LHCN-M2 (cell line): ENCODE data around the gene MST1. TPM values are rescaled to one million over a fixed set of nuclear protein-coding genes. Genes with fewer than 3 reads are reported as not detected.

Source experiments
- DNase-seq: peaks from one replicate; pipeline ENCODE4 v3.0.0-alpha.2; 2012; ENCODE audit warnings: low read depth
- polyA plus RNA-seq: library from polyadenylated mRNA; unstranded; fragments of >200 nt; gene quantifications from one replicate; pipeline ENCODE4 v1.2.1, GENCODE V29; 2012; ENCODE audit warnings: missing spikeins
- total RNA-seq: library from RNA; depleted of rRNA; stranded (reverse); fragments of >200 nt; gene quantifications from 2 replicates; pipeline ENCODE4 v1.2.3, GENCODE V29; 2014; rRNA removed

The MST1 gene
- total RNA-seq = 7.5 and 7.7 TPM in 2 replicates
- 2.5 TPM for polyA plus RNA-seq

DNA sequence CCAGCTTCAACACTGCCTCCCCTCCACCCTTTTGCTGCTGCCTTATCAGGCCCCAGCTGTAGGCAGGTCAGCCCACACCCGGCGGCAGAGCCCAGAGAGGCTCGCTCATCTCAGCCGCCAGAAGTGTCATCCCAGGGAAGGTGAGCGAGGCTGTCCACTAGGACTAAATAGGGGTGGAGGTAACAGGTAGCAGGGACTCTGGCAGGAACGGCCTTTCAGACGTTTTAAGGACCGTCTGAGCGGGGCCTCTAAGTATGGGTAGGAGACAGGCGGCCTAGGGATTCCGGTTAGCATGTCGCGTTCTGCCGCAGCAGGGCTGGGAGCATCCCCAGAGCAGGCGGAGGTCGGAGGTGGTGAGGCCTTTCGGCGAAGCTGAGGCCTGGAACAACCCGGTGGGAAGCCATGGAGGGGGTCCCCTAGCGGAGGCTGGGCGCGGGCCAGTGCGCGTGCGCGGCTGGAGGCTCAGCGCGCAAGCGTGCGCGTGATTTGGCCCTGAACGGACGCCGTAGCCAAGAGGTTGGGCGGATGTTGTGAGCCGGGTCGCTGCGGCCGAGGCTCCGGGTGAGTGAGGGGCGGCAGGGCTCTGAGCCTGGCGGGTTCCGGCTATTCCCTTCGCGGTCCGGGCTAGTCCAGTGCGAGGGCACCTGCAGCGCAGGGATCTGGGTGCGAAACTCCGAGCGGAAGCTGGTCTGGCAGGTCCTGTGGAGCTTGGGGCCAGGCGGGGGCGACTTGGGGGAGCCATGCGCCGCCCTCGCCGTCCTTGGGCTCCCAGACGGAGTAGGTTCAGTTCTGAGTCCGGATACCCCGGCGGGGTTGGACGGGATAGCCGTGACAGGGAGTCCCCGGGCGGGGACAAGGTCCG lies at the start of gene MST1, which contains the start of gene RNF123:
TSS of gene MST1 (minus strand) at position 429 of the 862 bp plus-strand sequence. CDS start 783 bp downstream, outside the sequence.
TSS of gene RNF123 (plus strand) at position 512 of the 862 bp plus-strand sequence. CDS start 1,609 bp downstream, outside the sequence.
- peak; percentile 85 for DNase-seq

DNA sequence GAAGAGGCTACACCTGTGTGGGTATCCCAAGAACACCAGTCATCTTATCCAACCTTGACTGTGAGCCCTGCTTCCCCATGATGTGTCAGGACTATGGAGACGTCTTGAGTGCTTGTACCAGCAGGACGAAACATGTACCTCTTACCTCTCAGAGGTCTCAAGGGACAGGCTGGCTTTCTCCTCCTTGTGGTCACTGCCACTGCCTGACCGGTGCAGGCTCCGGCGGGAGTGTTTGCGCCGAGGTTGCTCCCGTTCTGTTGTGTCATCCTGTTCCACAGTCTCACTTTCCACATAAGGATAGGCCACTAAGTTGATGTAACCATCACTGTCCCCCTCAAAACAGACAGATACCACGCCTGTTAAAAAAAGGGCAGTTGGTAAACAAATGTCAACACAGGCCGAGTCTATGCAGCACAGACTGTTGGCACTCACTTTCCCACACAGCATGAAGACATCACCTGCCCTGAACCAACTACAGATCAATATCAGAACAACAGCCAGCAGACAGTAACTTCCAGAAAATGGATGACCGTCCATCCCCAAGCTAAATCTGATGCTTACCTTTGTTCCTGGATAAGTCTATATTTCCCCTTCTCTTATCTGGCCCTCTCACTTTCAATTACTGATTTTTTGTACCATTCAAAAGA lies 48.9 kb upstream of the MST1 start:
- no peak for DNase-seq

GRCh38 chr3:49734752-49735151 lies 45.5 kb upstream of the MST1 start:
- no peak for DNase-seq

DNA sequence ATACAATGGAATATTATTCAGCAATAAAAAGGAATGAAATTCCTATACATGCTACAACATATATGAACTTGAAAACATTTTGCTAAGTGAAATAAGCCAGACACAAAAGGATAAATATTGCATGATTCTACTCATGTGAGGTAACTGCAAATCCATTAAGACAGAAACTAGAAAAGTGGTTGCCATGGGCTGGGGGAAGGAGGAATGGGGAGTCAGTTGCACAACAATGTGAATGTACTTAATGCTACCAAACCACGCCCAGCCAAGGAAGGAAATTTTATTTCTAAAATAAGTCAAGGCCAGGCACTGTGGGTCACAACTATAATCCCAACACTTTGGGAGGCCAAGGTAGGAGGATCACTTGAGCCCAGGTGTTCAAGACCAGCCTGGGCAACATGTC lies 44.3 kb upstream of the MST1 start:
- no peak for DNase-seq

GRCh38 chr3:49732597-49732996 lies 43.3 kb upstream of the MST1 start:
- no peak for DNase-seq

DNA sequence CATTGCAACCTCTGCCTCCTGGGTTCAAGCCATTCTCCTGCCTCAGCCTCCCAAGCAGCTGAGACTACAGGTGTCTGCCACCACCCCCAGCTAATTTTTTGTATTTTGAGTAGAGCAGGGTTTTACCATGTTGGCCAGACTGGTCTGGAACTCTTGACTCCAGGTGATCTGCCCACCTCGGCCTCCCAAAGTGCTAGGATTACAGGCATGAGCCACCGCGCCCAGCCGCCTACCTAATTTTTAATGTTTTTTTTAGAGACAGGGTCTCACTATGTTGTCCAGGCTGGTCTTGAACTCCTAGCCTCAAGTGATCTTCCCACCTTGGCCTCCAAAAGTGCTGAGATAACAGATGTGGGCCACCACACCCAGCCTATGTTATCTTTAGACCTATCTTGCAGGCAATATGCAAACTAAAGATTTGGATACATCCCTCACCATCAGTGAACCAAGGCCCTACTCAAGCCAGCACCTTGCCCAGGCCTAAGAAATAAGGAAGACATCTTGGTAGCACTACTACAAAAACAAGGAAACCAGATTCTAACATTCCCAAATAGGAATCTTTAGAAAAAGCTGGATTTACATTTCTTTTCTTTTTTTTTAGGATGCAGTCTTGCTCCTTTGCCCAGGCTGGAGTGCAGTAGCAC lies 40.8 kb upstream of the MST1 start:
- DNase-seq = no peak

DNA sequence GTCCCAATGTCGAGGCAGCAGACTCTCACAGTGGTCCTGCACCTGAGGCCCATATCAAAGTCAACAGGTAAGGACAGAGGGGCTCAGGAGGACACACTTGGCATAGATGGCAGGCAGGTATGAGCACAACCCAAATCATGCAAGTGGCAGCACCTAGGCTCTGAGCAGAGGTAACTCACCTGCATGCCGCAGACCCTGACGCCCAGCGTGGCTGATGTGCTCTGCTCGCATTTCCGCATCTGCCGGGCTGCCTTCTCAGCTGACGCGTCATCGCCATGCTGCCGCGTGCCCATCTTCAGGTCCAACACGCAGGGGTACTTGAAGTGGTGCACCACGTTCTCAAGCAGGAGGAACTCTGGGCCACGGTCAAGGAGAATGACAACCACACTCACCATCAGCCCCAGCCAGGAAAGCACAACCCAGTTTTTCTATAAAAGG lies 38.7 kb upstream of the MST1 start:
- no peak for DNase-seq

DNA sequence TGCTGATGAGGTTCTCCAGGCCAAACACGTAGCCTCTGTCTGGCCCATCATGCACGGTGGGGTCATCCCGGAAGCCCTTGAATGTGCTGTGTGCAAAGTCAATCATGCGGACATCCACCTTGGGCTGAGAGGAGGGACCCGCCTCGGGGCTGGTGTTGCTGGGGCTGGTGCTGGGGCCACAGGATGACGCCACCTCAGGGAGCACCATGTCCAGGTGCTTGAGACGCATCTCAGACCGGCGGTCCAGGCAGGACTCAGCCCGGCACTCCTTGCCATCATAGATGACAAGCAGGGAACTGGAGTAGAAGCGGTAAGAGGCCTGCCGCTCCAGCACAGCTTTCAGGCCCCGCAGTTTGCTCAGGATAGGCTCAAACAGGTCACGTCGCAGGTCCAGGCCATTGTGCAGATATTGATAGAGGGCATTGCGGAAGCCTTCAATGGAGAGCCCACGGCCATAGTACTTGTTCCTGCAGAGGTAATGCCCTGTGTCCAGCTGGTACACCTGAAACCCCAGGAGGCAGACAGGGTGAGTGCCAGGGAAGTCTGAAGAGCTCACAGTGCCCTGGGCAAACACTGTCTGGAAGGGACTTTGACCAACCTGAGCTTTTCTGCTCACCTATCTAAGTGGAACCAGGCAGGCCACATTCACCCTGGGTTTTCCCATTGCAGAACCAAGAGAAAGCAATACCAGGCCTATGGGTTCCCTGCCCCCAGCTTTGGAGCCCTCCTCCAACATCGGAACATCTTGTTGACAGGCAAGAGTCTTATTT lies 38.1 kb upstream of the MST1 start:
- no peak for DNase-seq

- no peak for DNase-seq
Observed at GRCh38 chr3:49725906-49726681, 36.8 kb upstream of the MST1 start.

GRCh38 chr3:49724586-49724985 lies 35.3 kb upstream of the MST1 start:
- no peak for DNase-seq

GRCh38 chr3:49723628-49724551 lies 34.6 kb upstream of the MST1 start, which contains the start of gene GMPPB:
GMPPB (minus strand) TSS chr3:49723951; CDS start chr3:49723726, 225 bp downstream.
- DNase-seq = peak; percentile 95

DNA sequence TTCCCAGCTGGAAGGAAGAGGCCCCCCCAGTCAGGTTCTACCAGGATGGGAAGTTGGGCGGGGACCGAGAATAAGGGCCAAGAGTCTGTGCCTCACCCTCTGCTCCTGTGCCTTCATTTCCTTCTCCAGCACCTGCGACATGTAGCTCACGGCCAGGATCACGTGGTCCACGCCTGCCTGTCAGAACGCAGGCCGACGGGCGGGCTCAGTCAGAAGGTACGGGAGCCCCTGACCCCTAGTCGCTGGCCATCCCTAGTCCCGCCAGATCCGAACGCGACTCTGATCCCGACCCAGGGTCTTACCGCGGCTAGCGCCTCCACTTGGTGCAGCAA lies 34.0 kb upstream of the MST1 start:
- DNase-seq = no peak

DNA sequence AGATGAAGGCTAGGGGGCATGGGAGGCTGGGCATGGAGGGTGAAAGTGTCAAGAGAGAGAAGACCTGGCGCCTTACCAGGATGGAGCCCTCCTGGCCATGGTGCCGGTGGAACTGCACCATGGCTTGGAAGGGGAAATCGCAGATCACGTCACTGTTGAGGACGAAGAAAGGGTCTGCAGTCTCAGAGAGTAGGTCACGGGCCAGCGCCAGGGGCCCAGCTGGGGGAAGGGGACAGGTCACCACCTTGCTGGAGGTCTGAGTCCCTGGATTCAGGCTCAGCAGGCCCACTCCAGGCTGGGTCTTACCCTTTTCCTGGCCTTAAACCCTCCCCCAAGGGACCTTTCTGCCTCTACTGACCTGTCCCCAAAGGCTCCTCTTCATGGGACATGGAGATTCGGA lies 33.6 kb upstream of the MST1 start:
- no peak for DNase-seq

DNA sequence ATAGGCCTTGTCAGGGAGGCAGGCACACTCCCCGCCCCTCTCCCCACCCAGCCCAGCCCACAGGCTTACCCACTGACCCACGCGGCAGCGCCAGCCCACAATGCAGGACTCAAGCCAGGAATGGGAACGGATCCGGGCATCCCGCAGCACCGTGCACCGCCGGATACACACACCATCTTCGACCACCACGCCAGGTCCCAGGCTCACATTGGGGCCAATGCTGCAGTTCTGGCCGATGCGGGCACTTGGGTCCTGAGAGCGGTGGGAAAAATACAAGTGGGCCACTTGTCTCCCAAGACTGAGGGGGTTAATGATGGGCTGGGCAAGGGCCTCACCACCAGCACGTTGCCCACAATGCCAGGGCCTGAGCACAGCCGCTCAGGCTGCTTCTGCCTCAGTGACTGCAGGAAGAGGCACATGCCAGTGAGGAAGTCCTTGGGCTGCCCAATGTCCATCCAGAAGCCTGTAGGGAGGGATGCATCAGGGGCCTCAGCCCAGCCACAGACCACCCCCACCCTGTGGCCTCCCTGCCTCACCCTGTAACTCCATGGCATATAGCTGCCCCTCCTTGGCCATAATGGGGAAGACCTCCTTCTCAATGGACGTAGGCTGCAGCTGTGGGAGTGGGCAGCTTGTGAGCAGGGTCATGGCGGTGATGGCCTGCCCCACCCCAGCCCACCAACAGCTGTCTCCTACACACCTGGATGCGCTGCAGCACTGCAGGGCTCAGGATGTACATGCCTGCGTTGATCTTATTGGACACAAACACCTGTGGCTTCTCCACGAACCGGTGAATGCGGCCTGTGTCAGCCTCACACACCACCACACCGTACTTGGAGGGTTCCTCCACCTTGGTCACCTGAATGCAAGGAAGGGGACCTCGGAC lies 32.9 kb upstream of the MST1 start:
- DNase-seq = no peak

DNA sequence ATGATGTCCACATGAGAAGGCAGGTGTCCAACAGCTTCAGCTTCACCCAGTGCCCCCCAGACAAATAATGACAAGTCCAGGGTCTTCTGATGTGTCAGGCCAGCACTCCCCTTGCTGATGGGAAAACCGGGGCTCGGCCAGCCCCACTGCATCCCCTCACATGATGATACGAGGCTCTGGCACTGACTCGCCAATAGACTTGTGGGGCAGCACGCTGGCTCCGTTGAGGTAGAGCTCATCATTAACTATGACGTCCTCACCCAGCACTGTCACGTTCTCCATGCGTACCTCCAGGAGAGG lies 32.3 kb upstream of the MST1 start:
- no peak for DNase-seq

DNA sequence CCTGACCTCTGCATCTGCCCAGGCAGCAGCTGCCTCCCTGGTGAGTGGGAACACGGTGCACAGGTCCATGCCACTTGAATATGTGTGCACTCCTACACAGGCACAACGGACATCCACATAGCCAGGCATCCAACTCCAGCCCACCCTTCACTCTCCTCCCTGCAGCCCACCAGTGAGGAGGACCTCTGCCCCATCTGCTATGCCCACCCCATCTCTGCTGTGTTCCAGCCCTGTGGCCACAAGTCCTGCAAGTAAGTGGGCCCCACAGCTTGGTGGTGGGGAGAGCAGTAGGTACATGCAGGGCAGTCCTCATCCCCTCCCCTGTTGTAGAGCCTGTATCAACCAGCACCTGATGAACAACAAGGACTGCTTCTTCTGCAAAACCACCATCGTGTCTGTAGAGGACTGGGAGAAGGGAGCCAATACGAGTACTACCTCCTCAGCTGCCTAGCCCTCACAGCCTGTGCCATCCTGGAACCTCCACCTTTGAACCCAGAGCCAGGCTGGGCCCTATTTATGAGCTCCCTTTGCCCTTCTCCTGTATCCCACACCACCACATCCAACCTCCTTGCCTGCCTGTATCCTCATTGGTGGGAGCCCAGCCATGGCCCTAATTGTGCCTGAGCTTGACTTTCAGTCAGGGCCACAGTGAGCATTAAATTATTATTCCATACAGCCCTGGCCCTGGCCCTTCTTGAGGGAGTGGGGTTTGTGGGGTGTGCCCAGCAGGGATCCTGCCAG lies 31.8 kb upstream of the MST1 start:
- no peak for DNase-seq

DNA sequence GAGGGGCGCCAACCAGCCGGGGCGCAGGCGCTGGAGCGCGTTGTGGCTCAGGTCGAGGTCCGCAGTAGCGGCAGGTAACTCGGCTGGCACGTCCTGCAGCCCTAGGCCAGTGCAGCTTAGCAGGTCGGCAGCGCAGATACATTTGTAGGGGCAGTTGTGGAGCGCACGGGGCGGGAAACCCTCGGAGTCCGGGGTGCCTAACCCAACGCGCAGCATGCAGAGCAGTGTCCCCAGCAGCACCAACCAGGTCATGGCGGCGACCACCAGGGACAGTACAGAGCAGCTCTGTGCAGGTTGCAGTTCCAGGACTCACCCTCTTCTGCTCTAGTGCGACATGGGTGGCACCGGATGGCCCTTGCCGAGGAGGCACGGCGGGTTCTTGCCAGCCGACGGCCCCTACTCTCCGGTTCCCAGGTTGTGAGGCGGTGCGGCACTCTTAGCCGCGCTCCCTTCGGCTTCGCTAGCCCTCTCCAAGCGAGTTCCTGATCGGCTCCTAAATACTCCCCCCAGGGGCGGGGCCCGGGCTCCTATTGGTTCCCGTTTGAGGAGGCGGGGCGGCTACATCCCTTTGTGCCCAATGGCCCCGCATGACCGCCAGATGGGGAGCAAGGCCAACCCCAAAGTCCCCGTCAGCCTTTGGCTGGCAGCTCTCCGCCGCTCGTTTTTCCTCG lies 30.1 kb upstream of the MST1 start, which contains the start of gene AMIGO3:
TSS of gene AMIGO3 (minus strand) at position 471 of the 671 bp plus-strand sequence. CDS start at position 252, 219 bp downstream.
- peak; percentile 88 for DNase-seq
